WTC11 (cell line): ENCODE measurements around the gene GLI2. TPM values are rescaled to one million over a fixed set of nuclear protein-coding genes. Genes with fewer than 3 reads are reported as not detected.

Experiments
- ATAC-seq: fragments of 200-7000 bp; cut with Tn5 transposase; 2 replicates; pipeline ENCODE4 v1.10.0; 2021; ENCODE audit warnings: mild to moderate bottlenecking, moderate library complexity
- CTCF ChIA-PET: fragments of 300-600 bp; sonication (Branson Sonifier 250); formaldehyde crosslinking; loops from one replicate; lab custom pipeline; 2021; ENCODE audit warnings: antibody characterized with exemption; lab: Charles Lee
- POLR2A ChIA-PET: fragments of 350-600 bp; sonication (Branson Sonifier 250); formaldehyde crosslinking; loops from one replicate; lab custom pipeline; 2021; ENCODE audit warnings: antibody characterized with exemption; lab: Charles Lee
- DNase-seq: peaks from one replicate; pipeline ENCODE4 v3.0.0; 2021; ENCODE audit warnings: low spot score
- H3K27ac Mint-ChIP-seq: 2 replicates; pipeline ENCODE4 v1.8.0; 2021; ENCODE audit warnings: mixed read lengths
- H3K27me3 Mint-ChIP-seq: 2 replicates; pipeline ENCODE4 v1.8.0; 2021; ENCODE audit warnings: low read depth, mild to moderate bottlenecking, moderate library complexity, mixed read lengths
- H3K36me3 Mint-ChIP-seq: 2 replicates; pipeline ENCODE4 v1.8.0; 2021; ENCODE audit warnings: mixed read lengths
- H3K4me1 Mint-ChIP-seq: 2 replicates; pipeline ENCODE4 v1.8.0; 2022; ENCODE audit warnings: mixed read lengths
- H3K4me3 Mint-ChIP-seq: 2 replicates; pipeline ENCODE4 v1.8.0; 2021; ENCODE audit warnings: mild to moderate bottlenecking, moderate library complexity, mixed read lengths
- H3K9me3 Mint-ChIP-seq: 2 replicates; pipeline ENCODE4 v1.8.0; 2021; ENCODE audit warnings: mixed read lengths
- CTCF ChIP-seq: fragments of 200-600 bp; IDR thresholded peaks from 2 replicates; pipeline ENCODE4 v1.8.0; 2022; ENCODE audit warnings: antibody characterized with exemption
- E2F5 ChIP-seq: sonication (generic); formaldehyde crosslinking; IDR thresholded peaks from 2 replicates; pipeline ENCODE4 v1.8.1; 2022; ENCODE audit warnings: mild to moderate bottlenecking, moderate library complexity, missing genetic modification reagents
- EMX1 ChIP-seq: fragments of 250-450 bp; sonication (Bioruptor Pico); IDR thresholded peaks from 2 replicates; pipeline ENCODE4 v1.8.0; 2021; ENCODE audit warnings: mild to moderate bottlenecking
- FOXP1 ChIP-seq: sonication (generic); formaldehyde crosslinking; IDR thresholded peaks from 2 replicates; pipeline ENCODE4 v1.8.0; 2022; ENCODE audit warnings: missing genetic modification reagents, mild to moderate bottlenecking, moderate library complexity, borderline replicate concordance
- FOXP4 ChIP-seq: sonication (generic); formaldehyde crosslinking; IDR thresholded peaks from 2 replicates; pipeline ENCODE4 v1.8.0; 2022; ENCODE audit warnings: mild to moderate bottlenecking, missing genetic modification reagents
- HMGA2 ChIP-seq: fragments of 250-450 bp; sonication (Bioruptor Pico); IDR thresholded peaks from 2 replicates; pipeline ENCODE4 v1.4.0; 2021; ENCODE audit warnings: mild to moderate bottlenecking, moderate library complexity
- HMGXB4 ChIP-seq: sonication (generic); formaldehyde crosslinking; IDR thresholded peaks from 2 replicates; pipeline ENCODE4 v1.8.1; 2023; ENCODE audit warnings: mild to moderate bottlenecking, moderate library complexity, missing genetic modification reagents
- OVOL2 ChIP-seq: fragments of 250-450 bp; sonication (Bioruptor Pico); IDR thresholded peaks from 2 replicates; pipeline ENCODE4 v1.9.0; 2021; ENCODE audit warnings: mild to moderate bottlenecking, borderline replicate concordance
- TEAD1 ChIP-seq: sonication (generic); formaldehyde crosslinking; IDR thresholded peaks from 2 replicates; pipeline ENCODE4 v1.8.0; 2022; ENCODE audit warnings: mild to moderate bottlenecking, missing genetic modification reagents
- ZMAT4 ChIP-seq: fragments of 250-450 bp; sonication (Bioruptor Pico); IDR thresholded peaks from 2 replicates; pipeline ENCODE4 v1.9.0; 2021; ENCODE audit warnings: mild to moderate bottlenecking
- ZNF423 ChIP-seq: fragments of 250-450 bp; sonication (Bioruptor Pico); IDR thresholded peaks from 2 replicates; pipeline ENCODE4 v2.1.2; 2022; ENCODE audit warnings: mild to moderate bottlenecking, moderate library complexity
- ZNF425 ChIP-seq: fragments of 250-450 bp; sonication (Bioruptor Pico); conservative IDR thresholded peaks from 2 replicates; pipeline ENCODE4 v1.9.0; 2021; ENCODE audit warnings: mild to moderate bottlenecking
- ZNF512 ChIP-seq: sonication (generic); formaldehyde crosslinking; IDR thresholded peaks from 2 replicates; pipeline ENCODE4 v1.8.1; 2022; ENCODE audit warnings: missing genetic modification reagents, borderline replicate concordance
- ZNF671 ChIP-seq: fragments of 250-450 bp; sonication (Bioruptor Pico); IDR thresholded peaks from 2 replicates; pipeline ENCODE4 v1.8.0; 2021; ENCODE audit warnings: mild to moderate bottlenecking
- total RNA-seq: library from RNA; stranded (reverse); gene quantifications from 3 replicates; pipeline ENCODE4 v1.2.3, GENCODE V29; 2021

Gene GLI2
- total RNA-seq, 1 experiment from 2014 or later = 60.9 TPM

GRCh38 chr2:120704696-120705095 lies 31.0 kb upstream of the GLI2 start:
- ATAC-seq (no peak), DNase-seq (no peak)
- Mint-ChIP-seq H3K27ac (no peak overlapping the region), H3K4me3 (no peak overlapping the region), H3K27me3 (peaks cover 53% of the 10 kb centered on the region), H3K9me3 (no peaks in the 10 kb centered on the region), H3K4me1 (peaks cover 75% of the 10 kb centered on the region), H3K36me3 (no peaks in the 10 kb centered on the region)
- ChIA-PET POLR2A (no interaction called here), CTCF (interaction anchor here (1.0 to 1.3 kb wide), 3 partner anchors 9 to 32 kb away, joined by 3 to 5 read pairs (median 3); no protein-coding TSS in a partner anchor)
- TF ChIP-seq CTCF (no peak), ZNF423 (CRISPR knock-in tag) (peak; percentile 30; the same call in 1 of the 2 replicates)

- peaks cover 76% of the 10 kb centered on the region for H3K27me3 Mint-ChIP-seq
- no peaks in the 10 kb centered on the region for H3K36me3 Mint-ChIP-seq
- no peak overlapping the region for H3K4me3 Mint-ChIP-seq
- DNase-seq (no peak), ATAC-seq (no peak)
- peaks cover 88% of the 10 kb centered on the region for H3K4me1 Mint-ChIP-seq
- ChIA-PET CTCF (interaction anchor here (1.7 to 2.1 kb wide), 2 partner anchors 12 to 125 kb away, joined by 4 to 13 read pairs; no protein-coding TSS in a partner anchor), POLR2A (interaction anchor here (0.7 to 1.5 kb wide), 2 partner anchors 11 to 367 kb away, joined by 3 to 5 read pairs; no protein-coding TSS in a partner anchor)
- no peaks in the 10 kb centered on the region for H3K9me3 Mint-ChIP-seq
- no peak overlapping the region for H3K27ac Mint-ChIP-seq
- TF ChIP-seq ZNF425 (CRISPR knock-in tag) (no peak), FOXP1 (CRISPR knock-in tag) (no peak), HMGXB4 (CRISPR knock-in tag) (no peak), FOXP4 (CRISPR knock-in tag) (no peak), EMX1 (CRISPR knock-in tag) (no peak), ZMAT4 (CRISPR knock-in tag) (no peak), E2F5 (CRISPR knock-in tag) (no peak), OVOL2 (CRISPR knock-in tag) (no peak), ZNF512 (CRISPR knock-in tag) (no peak), HMGA2 (CRISPR knock-in tag) (no peak), TEAD1 (CRISPR knock-in tag) (no peak), ZNF671 (CRISPR knock-in tag) (no peak)
- TF ChIP-seq, all 79 proteins: peak for 0
These were observed 27.9 kb upstream of the GLI2 start for GRCh38 chr2:120707816-120708215.
